ENCODE measurements around the gene COL15A1. TPM values are rescaled to one million over a fixed set of nuclear protein-coding genes. Genes with fewer than 3 reads are reported as not detected.

The COL15A1 gene
- total RNA-seq, 1 experiment from 2014 or later = not detected

- H3K4ac ChIP-seq (ENCODE audit: low read depth, low read length) = no peak overlapping the region
- H3K4me3 Mint-ChIP-seq = no peak overlapping the region
- H2BK20ac ChIP-seq (ENCODE audit: low read depth, low read length, poor library complexity, severe bottlenecking) = no peak overlapping the region
- no peak overlapping the region for H2AK5ac ChIP-seq (ENCODE audit: insufficient read length, low read length)
- H4K91ac ChIP-seq (ENCODE audit: insufficient read length, low read depth, low read length) = no peak overlapping the region
- no CpG with 5 or more reads among the region's 6 CpGs for WGBS (ENCODE audit: extremely low coverage, insufficient read length, low lambda C conversion rate)
- peaks cover 5 to 9% of the 10 kb centered on the region in 2 experiments; a peak in 2 of 4 replicates for H3K4me1 Mint-ChIP-seq
- H3K79me2 ChIP-seq (ENCODE audit: insufficient read depth, low read length) = no peaks in the 10 kb centered on the region
- H3K18ac ChIP-seq (ENCODE audit: insufficient read length, low read depth, low read length) = no peak overlapping the region
- H3K27ac Mint-ChIP-seq = no peak overlapping the region
- no peaks in the 10 kb centered on the region for H3K27me3 Mint-ChIP-seq (ENCODE audit: low read depth)
- no peak overlapping the region for H3K23ac ChIP-seq (ENCODE audit: insufficient read length, low read depth, low read length)
- no peaks in the 10 kb centered on the region for H3K27me3 ChIP-seq (ENCODE audit: insufficient read depth, low read length)
- no peak overlapping the region for H3T11ph ChIP-seq (ENCODE audit: low read length)
- no peaks in the 10 kb centered on the region for H3K23me2 ChIP-seq (ENCODE audit: insufficient read length, low read depth, low read length, poor library complexity, severe bottlenecking)
- no peak overlapping the region for H2BK12ac ChIP-seq (ENCODE audit: insufficient read length, low read depth, low read length)
- no peaks in the 10 kb centered on the region for H3K36me3 Mint-ChIP-seq (ENCODE audit: insufficient read depth in 1 of 3, low read depth in 3 of 3)
- no peak overlapping the region for H4K5ac ChIP-seq (ENCODE audit: insufficient read length, low read depth, low read length)
- no peak overlapping the region for H3K27ac ChIP-seq (ENCODE audit: insufficient read length, low read depth, low read length)
- H4K8ac ChIP-seq (replicated peaks; ENCODE audit: insufficient read length, low read depth, low read length) = no peak overlapping the region
- no peak overlapping the region for H2AFZ ChIP-seq (ENCODE audit: low read length)
- H3K9me3 Mint-ChIP-seq = no peaks in the 10 kb centered on the region
- no peak overlapping the region for H3K56ac ChIP-seq (ENCODE audit: insufficient read length, low read depth, low read length)
- H3K9me3 ChIP-seq (ENCODE audit: control insufficient read depth, low read depth, low read length) = no peaks in the 10 kb centered on the region
- no peaks in the 10 kb centered on the region for H3K4me1 ChIP-seq (ENCODE audit: insufficient read depth, low read length)
- no peak overlapping the region for H2BK15ac ChIP-seq (ENCODE audit: low read depth, low read length)
- DNase-seq = no peak
- no peak overlapping the region; the same call in 1 of the 2 replicates for H3K14ac ChIP-seq (ENCODE audit: insufficient read depth, low read length)
- no peak overlapping the region for H2BK120ac ChIP-seq (ENCODE audit: low read depth, low read length, poor library complexity, severe bottlenecking)
- no peak overlapping the region for H3K4me2 ChIP-seq (ENCODE audit: insufficient read depth, insufficient read length, low read length)
- no peaks in the 10 kb centered on the region for H4K20me1 ChIP-seq (ENCODE audit: control insufficient read depth, insufficient read depth, insufficient read length)
- no peak for TF ChIP-seq CTCF (conservative IDR thresholded peaks at IDR 0.05)
- H2BK5ac ChIP-seq (ENCODE audit: insufficient read length, low read length) = no peak overlapping the region
- no peaks in the 10 kb centered on the region for H3K79me1 ChIP-seq (ENCODE audit: insufficient read depth, low read depth, low read length, poor library complexity, severe bottlenecking)
- H3K9ac ChIP-seq (ENCODE audit: extremely low read depth, insufficient read length, low read length) = no peak overlapping the region
Observed at GRCh38 chr9:99070681-99071080, 127.0 kb downstream of the COL15A1 start.
